ENCODE results near the gene ARHGAP4.

ARHGAP4 gene

GRCh38 chrX:153961292-153961691 is 35.2 kb upstream of the ARHGAP4 start:
- FAIRE-seq, result no peak

GRCh38 chrX:153960786-153961185 is 34.7 kb upstream of the ARHGAP4 start:
- no peak for FAIRE-seq

- no peak for FAIRE-seq
Observed at GRCh38 chrX:153960077-153960476, 34.0 kb upstream of the ARHGAP4 start.

GRCh38 chrX:153959649-153960048 is 33.6 kb upstream of the ARHGAP4 start:
- no peak for FAIRE-seq

GRCh38 chrX:153958605-153959004 is 32.5 kb upstream of the ARHGAP4 start:
- no peak for FAIRE-seq

GRCh38 chrX:153957224-153957623 is 31.2 kb upstream of the ARHGAP4 start:
- FAIRE-seq, result no peak

- no peak for FAIRE-seq
Observed at GRCh38 chrX:153956044-153956907, 30.2 kb upstream of the ARHGAP4 start.

- no peak for FAIRE-seq
Observed at GRCh38 chrX:153955228-153955732, 29.2 kb upstream of the ARHGAP4 start.

- no peak for FAIRE-seq
Observed at GRCh38 chrX:153954558-153955227, 28.6 kb upstream of the ARHGAP4 start.

- no peak for FAIRE-seq
Observed at GRCh38 chrX:153953892-153954557, 28.0 kb upstream of the ARHGAP4 start.

- FAIRE-seq, result peak; percentile 54
Observed at GRCh38 chrX:153953342-153953830, 27.3 kb upstream of the ARHGAP4 start.

GRCh38 chrX:153952373-153953026 is 26.4 kb upstream of the ARHGAP4 start:
- FAIRE-seq, result no peak

GRCh38 chrX:153951683-153952372 is 25.8 kb upstream of the ARHGAP4 start:
- no peak for FAIRE-seq

GRCh38 chrX:153950127-153950526 is 24.1 kb upstream of the ARHGAP4 start:
- FAIRE-seq, result no peak

GRCh38 chrX:153948847-153949805 is 23.1 kb upstream of the ARHGAP4 start:
- no peak for FAIRE-seq

GRCh38 chrX:153948002-153948466 is 22.0 kb upstream of the ARHGAP4 start:
- FAIRE-seq, result peak; percentile 30

- FAIRE-seq, result peak; percentile 97
Observed at GRCh38 chrX:153947009-153947769, 21.1 kb upstream of the ARHGAP4 start.

GRCh38 chrX:153945956-153946943 is 20.2 kb upstream of the ARHGAP4 start:
- FAIRE-seq, result no peak

GRCh38 chrX:153944800-153945150 is 18.7 kb upstream of the ARHGAP4 start:
- no peak for FAIRE-seq
